DOHH2 (cell line): ENCODE measurements around the gene PSTK.
A peak's percentile ranks its signal among the peaks of the same experiment; 100 is the strongest.

Experiments used
- H3F3A ChIP-seq: fragments of 200-600 bp; sonication (generic), shearing (Covaris generic); 2 replicates; pipeline ENCODE4 v1.6.0; 2016; ENCODE audit warnings: antibody characterized with exemption, mild to moderate bottlenecking; ENCODE audit not compliant: control insufficient read depth, insufficient read depth
- H3K27ac ChIP-seq: fragments of 200-600 bp; sonication (generic); 2 replicates; pipeline ENCODE4 v1.5.1; 2014; ENCODE audit warnings: low read depth, mild to moderate bottlenecking, low read length, moderate library complexity
- H3K27me3 ChIP-seq: fragments of 200-600 bp; sonication (generic); 2 replicates; pipeline ENCODE4 v1.6.1; 2014; ENCODE audit warnings: mild to moderate bottlenecking, low read length, mixed read lengths; ENCODE audit not compliant: control insufficient read depth
- H3K36me3 ChIP-seq: fragments of 200-600 bp; sonication (generic); 2 replicates; pipeline ENCODE4 v1.6.1; 2014; ENCODE audit warnings: mild to moderate bottlenecking, low read length, moderate library complexity, mixed read lengths; ENCODE audit not compliant: control insufficient read depth
- H3K4me1 ChIP-seq: fragments of 200-600 bp; sonication (generic); 2 replicates; pipeline ENCODE4 v1.6.1; 2014; ENCODE audit warnings: mild to moderate bottlenecking, low read length, mixed read lengths; ENCODE audit not compliant: control insufficient read depth
- H3K4me2 ChIP-seq: fragments of 200-600 bp; sonication (generic); 2 replicates; pipeline ENCODE4 v1.6.0; 2014; ENCODE audit warnings: mild to moderate bottlenecking, low read length, moderate library complexity
- H3K4me3 ChIP-seq: fragments of 200-600 bp; sonication (generic); 2 replicates; pipeline ENCODE4 v1.5.1; 2014; ENCODE audit warnings: mild to moderate bottlenecking, low read length, mixed read lengths
- H3K79me2 ChIP-seq: fragments of 200-600 bp; sonication (generic); 2 replicates; pipeline ENCODE4 v1.6.1; 2014; ENCODE audit warnings: mild to moderate bottlenecking, low read length, mixed read lengths; ENCODE audit not compliant: control insufficient read depth
- H3K9me2 ChIP-seq: fragments of 200-600 bp; sonication (generic); replicated peaks from 2 replicates; pipeline ENCODE4 v1.6.1; 2014; ENCODE audit warnings: mild to moderate bottlenecking, low read length, mixed read lengths; ENCODE audit not compliant: control insufficient read depth
- H3K9me3 ChIP-seq: fragments of 200-600 bp; sonication (generic); 2 replicates; pipeline ENCODE4 v1.6.1; 2014; ENCODE audit warnings: antibody characterized with exemption, low read length, mixed read lengths; ENCODE audit not compliant: control insufficient read depth, insufficient read depth
- H4K20me1 ChIP-seq: fragments of 200-600 bp; sonication (generic); 2 replicates; pipeline ENCODE4 v1.6.0; 2014; ENCODE audit warnings: low read depth, mild to moderate bottlenecking, antibody characterized with exemption, low read length, moderate library complexity; ENCODE audit not compliant: control insufficient read depth, insufficient read depth
- EZH2phosphoT487 ChIP-seq: fragments of 200-600 bp; sonication (generic); IDR thresholded peaks from 2 replicates; pipeline ENCODE4 v1.6.1; 2017; ENCODE audit warnings: borderline replicate concordance, mild to moderate bottlenecking, antibody characterized with exemption, low read length, moderate library complexity, mixed read lengths
- TF ChIP-seq, protein P1 (sequence below): fragments of 200-600 bp; sonication (generic); IDR thresholded peaks from one replicate; pipeline ENCODE4 v1.5.1; 2014; ENCODE audit warnings: antibody characterized with exemption, mild to moderate bottlenecking, low read depth, low read length; ENCODE audit not compliant: poor library complexity, severe bottlenecking

Gene PSTK

DNA sequence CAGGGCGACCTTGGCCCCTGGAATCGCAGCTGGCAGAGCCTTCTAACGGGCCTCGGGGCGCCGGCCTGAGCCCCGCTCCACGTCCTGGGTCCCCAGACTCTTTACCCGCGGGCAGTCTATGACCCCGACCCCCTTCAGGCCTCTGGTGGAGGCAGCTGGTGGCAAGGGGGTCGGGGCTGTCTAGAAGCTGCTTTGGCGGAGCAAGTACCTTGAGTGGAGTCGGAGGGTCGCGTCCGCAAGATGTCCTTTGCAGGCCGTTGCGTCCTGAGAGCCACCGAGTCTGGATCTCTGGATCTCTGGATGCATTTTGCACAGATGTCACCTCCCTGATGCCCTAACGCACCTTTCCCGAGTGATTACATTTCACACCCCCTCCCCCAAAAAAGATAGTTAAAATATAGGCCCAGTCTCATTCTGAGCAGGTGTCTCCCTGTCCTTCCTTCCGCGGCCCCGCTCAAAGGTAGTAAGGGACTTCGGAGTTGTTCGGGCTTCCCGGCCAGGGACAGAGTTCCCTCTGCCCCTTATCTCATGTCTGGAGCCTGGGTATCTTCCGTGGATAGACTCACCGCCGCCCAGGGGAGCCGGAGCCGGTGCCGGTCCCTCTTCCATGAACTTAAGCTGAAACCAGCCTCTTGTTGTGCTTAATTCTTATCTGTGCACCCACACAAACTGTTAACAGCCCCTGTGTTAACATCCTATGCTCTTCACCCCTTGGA, 29.1 kb downstream of the PSTK start:
- H4K20me1 ChIP-seq = peaks cover 14% of the 10 kb centered on the region
- H3K27me3 ChIP-seq = no peaks in the 10 kb centered on the region
- no peaks in the 10 kb centered on the region for H3F3A ChIP-seq
- H3K36me3 ChIP-seq = peaks cover 32% of the 10 kb centered on the region
- peak overlapping the region; percentile 84 for H3K4me2 ChIP-seq
- TF ChIP-seq, protein P1, sequence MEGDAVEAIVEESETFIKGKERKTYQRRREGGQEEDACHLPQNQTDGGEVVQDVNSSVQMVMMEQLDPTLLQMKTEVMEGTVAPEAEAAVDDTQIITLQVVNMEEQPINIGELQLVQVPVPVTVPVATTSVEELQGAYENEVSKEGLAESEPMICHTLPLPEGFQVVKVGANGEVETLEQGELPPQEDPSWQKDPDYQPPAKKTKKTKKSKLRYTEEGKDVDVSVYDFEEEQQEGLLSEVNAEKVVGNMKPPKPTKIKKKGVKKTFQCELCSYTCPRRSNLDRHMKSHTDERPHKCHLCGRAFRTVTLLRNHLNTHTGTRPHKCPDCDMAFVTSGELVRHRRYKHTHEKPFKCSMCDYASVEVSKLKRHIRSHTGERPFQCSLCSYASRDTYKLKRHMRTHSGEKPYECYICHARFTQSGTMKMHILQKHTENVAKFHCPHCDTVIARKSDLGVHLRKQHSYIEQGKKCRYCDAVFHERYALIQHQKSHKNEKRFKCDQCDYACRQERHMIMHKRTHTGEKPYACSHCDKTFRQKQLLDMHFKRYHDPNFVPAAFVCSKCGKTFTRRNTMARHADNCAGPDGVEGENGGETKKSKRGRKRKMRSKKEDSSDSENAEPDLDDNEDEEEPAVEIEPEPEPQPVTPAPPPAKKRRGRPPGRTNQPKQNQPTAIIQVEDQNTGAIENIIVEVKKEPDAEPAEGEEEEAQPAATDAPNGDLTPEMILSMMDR = no peak
- TF ChIP-seq EZH2phosphoT487 = no peak
- peak overlapping the region; percentile 99 for H3K4me3 ChIP-seq
- H3K9me2 ChIP-seq = no peaks in the 10 kb centered on the region
- H3K79me2 ChIP-seq = peaks cover 51% of the 10 kb centered on the region
- no peak overlapping the region for H3K27ac ChIP-seq
- H3K9me3 ChIP-seq = no peaks in the 10 kb centered on the region
- peaks cover 28% of the 10 kb centered on the region for H3K4me1 ChIP-seq

DNA sequence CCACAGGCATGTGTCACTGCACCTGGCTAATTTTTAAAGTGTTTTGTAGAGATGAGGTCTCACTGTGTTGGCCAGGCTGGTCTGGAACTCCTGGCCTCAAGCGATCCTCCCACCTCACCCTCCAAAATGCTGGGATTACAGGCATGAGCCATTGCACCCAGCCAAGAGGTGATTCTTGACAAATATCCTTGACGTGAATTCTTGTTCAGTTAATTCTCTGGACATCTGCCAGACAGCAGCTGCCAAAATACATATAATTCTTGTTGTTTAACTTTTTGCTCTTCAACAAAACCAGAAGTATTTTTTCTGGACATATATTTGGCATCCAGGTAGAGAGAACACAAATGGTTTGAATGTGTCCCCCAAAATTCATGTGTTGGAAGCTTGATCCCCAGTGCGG, 31.8 kb downstream of the PSTK start:
- H4K20me1 ChIP-seq = peaks cover 5% of the 10 kb centered on the region; the same call in 1 of the 2 replicates
- peaks cover 15% of the 10 kb centered on the region for H3K4me1 ChIP-seq
- H3K9me3 ChIP-seq = no peaks in the 10 kb centered on the region
- no peaks in the 10 kb centered on the region for H3K9me2 ChIP-seq
- TF ChIP-seq EZH2phosphoT487 = no peak
- TF ChIP-seq, protein P1 = no peak
- no peak overlapping the region for H3K27ac ChIP-seq
- peaks cover 24% of the 10 kb centered on the region for H3K79me2 ChIP-seq
- no peaks in the 10 kb centered on the region for H3F3A ChIP-seq
- H3K27me3 ChIP-seq = no peaks in the 10 kb centered on the region
- no peak overlapping the region for H3K4me3 ChIP-seq
- H3K4me2 ChIP-seq = no peak overlapping the region
- H3K36me3 ChIP-seq = peaks cover 8% of the 10 kb centered on the region; the same call in 1 of the 2 replicates

DNA sequence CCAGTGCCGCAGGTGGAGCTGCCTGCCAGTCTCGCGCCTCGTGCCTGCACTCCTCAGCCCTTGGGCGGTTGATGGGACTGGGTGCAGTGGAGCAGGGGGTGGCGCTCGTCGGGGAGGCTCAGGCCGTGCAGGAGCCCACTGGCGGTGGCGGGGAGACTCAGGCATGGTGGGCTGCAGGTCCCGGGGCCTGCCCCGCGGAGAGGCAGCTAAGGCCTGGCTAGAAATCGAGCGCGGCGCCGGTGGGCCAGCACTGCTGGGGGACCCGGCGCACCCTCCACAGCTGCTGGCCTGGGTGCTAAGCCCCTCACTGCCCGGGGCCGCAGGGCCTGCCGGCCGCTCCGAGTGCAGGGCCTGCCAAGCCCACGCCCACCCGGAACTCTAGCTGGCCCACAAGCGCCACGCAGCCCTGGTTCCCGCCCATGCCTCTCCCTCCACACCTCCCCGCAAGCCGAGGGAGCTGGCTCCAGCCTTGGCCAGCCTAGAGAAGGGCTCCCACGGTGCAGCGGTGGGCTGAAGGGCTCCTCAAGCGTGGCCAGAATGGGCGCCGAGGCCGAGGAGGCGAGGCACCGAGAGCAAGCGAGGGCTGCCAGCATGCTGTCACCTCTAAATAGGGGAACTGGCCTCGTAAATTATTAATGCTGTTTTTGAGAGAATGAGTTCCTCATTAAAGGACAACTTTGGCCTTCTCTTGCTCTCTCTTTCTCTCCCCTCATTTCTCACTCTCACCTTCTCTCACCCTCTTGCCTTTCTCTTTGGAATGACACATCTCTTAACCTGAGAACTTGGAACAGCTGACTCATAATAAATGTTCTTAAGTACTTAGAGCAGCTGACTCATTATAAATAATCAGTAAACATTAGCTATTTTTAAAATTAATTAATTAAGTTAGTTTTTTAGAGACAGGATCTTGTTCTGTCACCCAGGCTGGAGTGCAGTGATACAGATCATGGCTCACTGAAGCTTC, 33.5 kb downstream of the PSTK start:
- peaks cover 10% of the 10 kb centered on the region for H3K4me1 ChIP-seq
- H3K79me2 ChIP-seq = peaks cover 7% of the 10 kb centered on the region
- H3K36me3 ChIP-seq = no peaks in the 10 kb centered on the region
- no peaks in the 10 kb centered on the region for H4K20me1 ChIP-seq
- no peak for TF ChIP-seq EZH2phosphoT487
- TF ChIP-seq, protein P1 = no peak
- no peak overlapping the region for H3K4me2 ChIP-seq
- H3K9me3 ChIP-seq = no peaks in the 10 kb centered on the region
- no peaks in the 10 kb centered on the region for H3K9me2 ChIP-seq
- H3K4me3 ChIP-seq = no peak overlapping the region
- no peaks in the 10 kb centered on the region for H3K27me3 ChIP-seq
- H3F3A ChIP-seq = no peaks in the 10 kb centered on the region
- H3K27ac ChIP-seq = no peak overlapping the region
